ENCODE results near the gene TRDN. TPM values are rescaled to one million over a fixed set of nuclear protein-coding genes. Genes with fewer than 3 reads are reported as not detected.
"Not testable (repeated sequence)": the region's sequence is repeated elsewhere in the genome, so short reads cannot be mapped to it uniquely, and the experiment has no call there.

The TRDN gene
- total RNA-seq, 1 experiment from 2014 or later: 39.8 TPM

DNA sequence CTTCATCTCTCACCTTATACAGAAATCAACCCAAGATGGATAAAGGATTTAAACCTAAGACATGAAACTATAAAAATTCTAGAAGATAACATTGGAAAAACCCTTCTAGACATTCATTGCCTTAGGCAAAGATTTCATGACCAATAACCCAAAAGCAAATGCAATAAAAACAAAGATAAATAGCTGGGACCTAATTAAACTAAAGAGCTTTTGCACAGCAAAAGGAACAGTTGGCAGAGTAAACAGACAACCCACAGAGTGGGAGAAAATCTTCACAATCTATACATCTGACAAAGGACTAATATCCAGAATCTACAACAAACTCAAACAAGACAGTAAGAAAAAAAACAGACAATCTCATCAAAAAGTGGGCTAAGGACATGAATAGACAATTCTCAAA, 183.7 kb downstream of the TRDN start:
- CTCF ChIA-PET; DNase-seq (ENCODE audit: low spot score); H3K4me3 Mint-ChIP-seq; H3K27me3 Mint-ChIP-seq (ENCODE audit: low read depth); POLR2A ChIA-PET; H3K4me1 Mint-ChIP-seq; ATAC-seq; H3K27ac Mint-ChIP-seq: not testable (repeated sequence)
- peaks cover 35% of the 10 kb centered on the region for H3K36me3 Mint-ChIP-seq
- peaks cover 44% of the 10 kb centered on the region for H3K9me3 Mint-ChIP-seq

DNA sequence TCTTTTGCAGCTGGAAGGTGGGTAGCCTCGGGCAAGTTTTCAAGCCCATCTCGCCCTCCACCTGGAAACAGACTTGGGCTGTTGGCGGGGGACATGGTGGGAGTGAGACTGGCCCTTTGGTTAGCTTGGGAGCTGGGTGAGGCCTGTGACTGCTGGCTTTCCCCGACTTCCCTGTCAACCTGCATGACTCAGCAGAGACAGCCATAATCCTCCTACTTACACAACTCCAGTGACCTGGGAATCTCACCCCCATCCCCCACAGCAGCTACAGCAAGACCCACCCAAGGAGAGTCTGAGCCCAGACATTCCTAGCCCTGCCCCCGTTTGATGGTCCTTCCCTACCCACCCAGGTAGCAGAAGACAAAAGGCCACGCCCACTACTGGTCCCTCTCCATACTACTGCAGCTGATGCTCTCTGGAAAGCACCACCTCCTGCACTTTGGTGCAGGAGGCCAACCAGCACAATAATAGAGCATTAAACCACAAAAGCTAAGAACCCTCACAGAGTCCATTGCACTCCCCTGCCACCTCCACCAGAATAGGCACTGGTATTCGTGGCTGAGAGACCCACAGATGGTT, 188.4 kb downstream of the TRDN start:
- H3K4me3 Mint-ChIP-seq: no peak overlapping the region
- no peaks in the 10 kb centered on the region for H3K27me3 Mint-ChIP-seq (ENCODE audit: low read depth)
- H3K27ac Mint-ChIP-seq: no peak overlapping the region
- TF ChIP-seq RORB (CRISPR knock-in tag; IDR thresholded peaks at IDR 0.05) (no peak), TEAD1 (CRISPR knock-in tag; IDR thresholded peaks at IDR 0.05) (no peak), CREB1 (CRISPR knock-in tag; IDR thresholded peaks at IDR 0.05) (no peak)
- TF ChIP-seq, protein P1, sequence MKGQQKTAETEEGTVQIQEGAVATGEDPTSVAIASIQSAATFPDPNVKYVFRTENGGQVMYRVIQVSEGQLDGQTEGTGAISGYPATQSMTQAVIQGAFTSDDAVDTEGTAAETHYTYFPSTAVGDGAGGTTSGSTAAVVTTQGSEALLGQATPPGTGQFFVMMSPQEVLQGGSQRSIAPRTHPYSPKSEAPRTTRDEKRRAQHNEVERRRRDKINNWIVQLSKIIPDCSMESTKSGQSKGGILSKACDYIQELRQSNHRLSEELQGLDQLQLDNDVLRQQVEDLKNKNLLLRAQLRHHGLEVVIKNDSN (CRISPR knock-in tag; IDR thresholded peaks at IDR 0.05): no peak
- ATAC-seq (no peak), DNase-seq (ENCODE audit: low spot score) (no peak)
- peaks cover 42% of the 10 kb centered on the region for H3K9me3 Mint-ChIP-seq
- ChIA-PET CTCF (no interaction called here), POLR2A (no interaction called here)
- peaks cover 27% of the 10 kb centered on the region for H3K36me3 Mint-ChIP-seq
- H3K4me1 Mint-ChIP-seq: no peaks in the 10 kb centered on the region

DNA sequence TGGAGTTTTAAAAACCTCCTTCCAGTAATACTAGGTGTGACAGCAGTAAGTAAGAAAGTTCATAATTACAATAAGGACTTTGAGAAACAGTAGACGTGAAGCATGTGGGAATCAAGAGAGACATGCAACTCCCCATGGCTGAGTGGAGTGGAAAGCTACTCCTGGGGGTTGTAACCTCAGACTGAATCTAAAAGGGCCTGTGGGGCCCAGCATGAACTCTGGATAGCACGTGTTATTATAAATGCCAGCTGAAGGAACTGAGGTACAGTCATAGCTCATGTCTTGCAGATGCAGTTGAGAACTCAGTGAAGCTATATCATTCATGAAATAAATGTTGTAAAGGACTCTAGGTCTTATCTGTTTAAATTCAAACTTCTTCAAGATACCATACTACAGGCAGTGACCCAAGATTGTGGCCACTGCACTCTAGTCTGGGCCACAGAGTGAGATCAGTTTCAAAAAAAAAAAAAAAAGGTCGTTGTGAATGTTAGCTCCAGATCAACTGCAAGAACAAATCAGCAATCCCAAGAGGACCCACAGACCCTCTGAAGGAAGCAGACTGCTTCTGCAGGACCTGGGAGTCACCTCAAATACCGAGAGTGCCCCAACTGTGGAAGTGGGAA, 189.3 kb downstream of the TRDN start:
- CTCF ChIA-PET: no interaction called here
- Mint-ChIP-seq H3K4me1 (no peaks in the 10 kb centered on the region), H3K4me3 (no peak overlapping the region), H3K27ac (no peak overlapping the region), H3K36me3 (peaks cover 18% of the 10 kb centered on the region), H3K9me3 (peaks cover 35% of the 10 kb centered on the region), H3K27me3 (ENCODE audit: low read depth) (no peaks in the 10 kb centered on the region)
- no peak for DNase-seq (ENCODE audit: low spot score)
- POLR2A ChIA-PET: no interaction called here
- TF ChIP-seq RORB (CRISPR knock-in tag; IDR thresholded peaks at IDR 0.05) (no peak), SOX15 (CRISPR knock-in tag; IDR thresholded peaks at IDR 0.05) (no peak), TEAD1 (CRISPR knock-in tag; IDR thresholded peaks at IDR 0.05) (no peak)
- no peak for ATAC-seq

DNA sequence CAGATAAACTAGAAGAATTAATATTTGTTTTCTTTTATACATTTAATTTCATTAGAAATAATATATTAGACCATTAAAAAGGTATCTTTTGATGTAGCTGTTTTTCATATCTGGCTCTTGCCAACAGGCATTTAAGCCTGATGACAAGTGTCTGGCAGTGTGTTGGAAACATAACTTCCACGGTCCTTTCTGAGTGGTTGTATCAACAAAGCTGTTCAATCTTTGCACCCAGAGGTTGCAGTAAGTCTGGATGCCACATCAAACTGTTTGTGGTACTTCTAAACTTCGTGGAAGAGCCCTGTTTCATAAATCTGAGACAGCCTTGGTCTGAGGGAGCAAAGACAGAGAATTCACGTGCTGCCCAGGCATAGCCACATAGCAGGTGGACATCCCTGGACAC, 197.4 kb downstream of the TRDN start:
- H3K27me3 Mint-ChIP-seq (ENCODE audit: low read depth): peaks cover 3% of the 10 kb centered on the region
- CTCF ChIA-PET: no interaction called here
- no peak overlapping the region for H3K4me3 Mint-ChIP-seq
- H3K9me3 Mint-ChIP-seq: peaks cover 3% of the 10 kb centered on the region; the same call in 1 of the 2 replicates
- TF ChIP-seq PRRX2 (CRISPR knock-in tag; IDR thresholded peaks at IDR 0.05): no peak
- no peak for ATAC-seq
- no peak for DNase-seq (ENCODE audit: low spot score)
- POLR2A ChIA-PET: no interaction called here
- H3K27ac Mint-ChIP-seq: no peak overlapping the region
- H3K4me1 Mint-ChIP-seq: peaks cover 17% of the 10 kb centered on the region
- no peaks in the 10 kb centered on the region for H3K36me3 Mint-ChIP-seq

DNA sequence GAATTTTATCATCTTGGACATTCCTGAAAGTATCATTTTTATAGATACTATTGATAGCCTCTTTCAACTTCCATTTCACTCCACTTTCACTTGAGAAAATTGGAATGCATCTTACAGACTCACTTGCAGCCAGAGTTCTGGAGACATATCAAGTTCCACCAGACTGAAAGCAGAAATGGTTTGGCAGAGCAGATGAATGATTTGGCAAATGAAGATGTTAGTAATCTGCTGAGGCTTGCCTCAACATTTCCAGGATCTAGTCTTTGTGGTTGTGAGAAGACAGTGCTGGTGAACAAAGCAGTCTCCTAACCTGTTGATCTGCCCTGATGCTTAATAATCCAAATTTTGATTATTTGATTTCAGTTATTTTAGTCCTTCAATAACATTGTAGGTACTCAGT, 202.6 kb downstream of the TRDN start:
- Mint-ChIP-seq H3K36me3 (no peaks in the 10 kb centered on the region), H3K9me3 (no peaks in the 10 kb centered on the region), H3K4me1 (peaks cover 7% of the 10 kb centered on the region), H3K4me3 (no peak overlapping the region), H3K27ac (no peak overlapping the region), H3K27me3 (ENCODE audit: low read depth) (peaks cover 3% of the 10 kb centered on the region)
- ATAC-seq (no peak), DNase-seq (ENCODE audit: low spot score) (no peak)
- ChIA-PET POLR2A (no interaction called here), CTCF (no interaction called here)
- TF ChIP-seq TP53 (CRISPR knock-in tag; IDR thresholded peaks at IDR 0.05) (no peak), CREB1 (CRISPR knock-in tag; IDR thresholded peaks at IDR 0.05) (no peak), FOXP1 (CRISPR knock-in tag; IDR thresholded peaks at IDR 0.05; ENCODE audit: borderline replicate concordance) (no peak), GRHL2 (CRISPR knock-in tag; IDR thresholded peaks at IDR 0.05; ENCODE audit: insufficient replicate concordance, severe bottlenecking) (no peak), CREM (CRISPR knock-in tag; IDR thresholded peaks at IDR 0.05) (no peak), FOXK1 (CRISPR knock-in tag; IDR thresholded peaks at IDR 0.05) (no peak), CBFB (CRISPR knock-in tag; IDR thresholded peaks at IDR 0.05; ENCODE audit: low read depth) (no peak), MYBL2 (CRISPR knock-in tag; IDR thresholded peaks at IDR 0.05) (no peak), NR1H2 (CRISPR knock-in tag; IDR thresholded peaks at IDR 0.05) (no peak)
- TF ChIP-seq, protein P2, sequence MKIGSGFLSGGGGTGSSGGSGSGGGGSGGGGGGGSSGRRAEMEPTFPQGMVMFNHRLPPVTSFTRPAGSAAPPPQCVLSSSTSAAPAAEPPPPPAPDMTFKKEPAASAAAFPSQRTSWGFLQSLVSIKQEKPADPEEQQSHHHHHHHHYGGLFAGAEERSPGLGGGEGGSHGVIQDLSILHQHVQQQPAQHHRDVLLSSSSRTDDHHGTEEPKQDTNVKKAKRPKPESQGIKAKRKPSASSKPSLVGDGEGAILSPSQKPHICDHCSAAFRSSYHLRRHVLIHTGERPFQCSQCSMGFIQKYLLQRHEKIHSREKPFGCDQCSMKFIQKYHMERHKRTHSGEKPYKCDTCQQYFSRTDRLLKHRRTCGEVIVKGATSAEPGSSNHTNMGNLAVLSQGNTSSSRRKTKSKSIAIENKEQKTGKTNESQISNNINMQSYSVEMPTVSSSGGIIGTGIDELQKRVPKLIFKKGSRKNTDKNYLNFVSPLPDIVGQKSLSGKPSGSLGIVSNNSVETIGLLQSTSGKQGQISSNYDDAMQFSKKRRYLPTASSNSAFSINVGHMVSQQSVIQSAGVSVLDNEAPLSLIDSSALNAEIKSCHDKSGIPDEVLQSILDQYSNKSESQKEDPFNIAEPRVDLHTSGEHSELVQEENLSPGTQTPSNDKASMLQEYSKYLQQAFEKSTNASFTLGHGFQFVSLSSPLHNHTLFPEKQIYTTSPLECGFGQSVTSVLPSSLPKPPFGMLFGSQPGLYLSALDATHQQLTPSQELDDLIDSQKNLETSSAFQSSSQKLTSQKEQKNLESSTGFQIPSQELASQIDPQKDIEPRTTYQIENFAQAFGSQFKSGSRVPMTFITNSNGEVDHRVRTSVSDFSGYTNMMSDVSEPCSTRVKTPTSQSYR (CRISPR knock-in tag; IDR thresholded peaks at IDR 0.05): no peak
- TF ChIP-seq, protein P3, sequence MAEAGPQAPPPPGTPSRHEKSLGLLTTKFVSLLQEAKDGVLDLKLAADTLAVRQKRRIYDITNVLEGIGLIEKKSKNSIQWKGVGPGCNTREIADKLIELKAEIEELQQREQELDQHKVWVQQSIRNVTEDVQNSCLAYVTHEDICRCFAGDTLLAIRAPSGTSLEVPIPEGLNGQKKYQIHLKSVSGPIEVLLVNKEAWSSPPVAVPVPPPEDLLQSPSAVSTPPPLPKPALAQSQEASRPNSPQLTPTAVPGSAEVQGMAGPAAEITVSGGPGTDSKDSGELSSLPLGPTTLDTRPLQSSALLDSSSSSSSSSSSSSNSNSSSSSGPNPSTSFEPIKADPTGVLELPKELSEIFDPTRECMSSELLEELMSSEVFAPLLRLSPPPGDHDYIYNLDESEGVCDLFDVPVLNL (CRISPR knock-in tag; IDR thresholded peaks at IDR 0.05; ENCODE audit: borderline replicate concordance, low read depth): no peak
- TF ChIP-seq, protein P4, sequence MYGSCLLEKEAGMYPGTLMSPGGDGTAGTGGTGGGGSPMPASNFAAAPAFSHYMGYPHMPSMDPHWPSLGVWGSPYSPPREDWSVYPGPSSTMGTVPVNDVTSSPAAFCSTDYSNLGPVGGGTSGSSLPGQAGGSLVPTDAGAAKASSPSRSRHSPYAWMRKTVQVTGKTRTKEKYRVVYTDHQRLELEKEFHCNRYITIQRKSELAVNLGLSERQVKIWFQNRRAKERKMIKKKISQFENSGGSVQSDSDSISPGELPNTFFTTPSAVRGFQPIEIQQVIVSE (CRISPR knock-in tag; IDR thresholded peaks at IDR 0.05; ENCODE audit: borderline replicate concordance): no peak
- TF ChIP-seq, protein P5, sequence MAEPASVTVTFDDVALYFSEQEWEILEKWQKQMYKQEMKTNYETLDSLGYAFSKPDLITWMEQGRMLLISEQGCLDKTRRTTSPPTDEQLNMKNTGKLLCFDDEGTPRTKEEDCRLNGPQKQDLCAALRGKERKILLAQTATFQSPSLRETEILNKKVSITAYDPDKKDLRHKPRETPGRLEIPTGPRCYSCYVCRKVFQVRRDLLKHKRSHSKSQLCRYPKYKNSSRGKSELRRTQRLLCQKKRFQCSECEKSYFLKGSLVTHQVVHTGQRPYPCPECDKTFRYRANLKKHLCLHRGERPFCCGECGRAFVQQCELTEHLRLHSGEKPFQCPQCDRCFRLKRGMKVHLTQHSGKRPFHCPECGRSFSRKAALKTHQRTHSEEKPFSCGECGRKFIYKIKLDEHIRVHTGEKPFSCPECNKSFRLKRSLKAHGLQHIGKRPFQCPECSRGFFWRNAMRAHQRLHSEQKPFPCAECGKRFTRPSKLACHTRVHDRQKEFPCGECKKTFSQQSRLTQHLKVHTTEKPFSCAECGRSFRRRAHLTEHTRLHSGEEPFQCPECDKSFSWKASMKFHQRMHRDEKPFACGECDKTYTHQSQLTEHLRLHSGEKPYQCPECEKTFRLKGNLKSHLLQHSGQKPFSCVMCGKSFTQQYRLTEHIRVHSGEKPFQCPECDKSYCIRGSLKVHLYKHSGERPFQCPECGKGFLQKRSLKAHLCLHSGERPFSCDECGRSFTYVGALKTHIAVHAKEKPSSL (CRISPR knock-in tag; conservative IDR thresholded peaks at IDR 0.05): no peak
